ENCODE measurements around the gene DGKQ.

GRCh38 chr4:999882-1000425 lies 26.6 kb upstream of the DGKQ start:
- TF ChIP-seq CTCF (IDR thresholded peaks at IDR 0.05) (no peak), REST (IDR thresholded peaks at IDR 0.05) (no peak), ZFP36 (IDR thresholded peaks at IDR 0.05; ENCODE audit: borderline replicate concordance, partially characterized antibody) (no peak), RFX5 (IDR thresholded peaks at IDR 0.05) (no peak), EP300 (IDR thresholded peaks at IDR 0.05) (no peak), MAZ (IDR thresholded peaks at IDR 0.05; ENCODE audit: borderline replicate concordance, low read depth, low read length) (no peak), ZSCAN20 (CRISPR knock-in tag; IDR thresholded peaks at IDR 0.05) (no peak)

All from A549 (cell line).